SU-DHL-6 (cell line): Measurements from ENCODE around the gene HOXD9.

Experiments used
- EZH2phosphoT487 ChIP-seq: fragments of 200-600 bp; sonication (generic), shearing (Covaris generic); conservative IDR thresholded peaks from 2 replicates; pipeline ENCODE4 v1.6.1; 2018; ENCODE audit warnings: mild to moderate bottlenecking, antibody characterized with exemption, low read length, moderate library complexity, mixed read lengths
- TF ChIP-seq, protein P1 (sequence below): fragments of 200-600 bp; sonication (generic); IDR thresholded peaks from one replicate; pipeline ENCODE4 v1.5.1; 2017; ENCODE audit warnings: antibody characterized with exemption, mild to moderate bottlenecking, low read length, moderate library complexity; ENCODE audit not compliant: insufficient read depth, poor library complexity, severe bottlenecking

DNA sequence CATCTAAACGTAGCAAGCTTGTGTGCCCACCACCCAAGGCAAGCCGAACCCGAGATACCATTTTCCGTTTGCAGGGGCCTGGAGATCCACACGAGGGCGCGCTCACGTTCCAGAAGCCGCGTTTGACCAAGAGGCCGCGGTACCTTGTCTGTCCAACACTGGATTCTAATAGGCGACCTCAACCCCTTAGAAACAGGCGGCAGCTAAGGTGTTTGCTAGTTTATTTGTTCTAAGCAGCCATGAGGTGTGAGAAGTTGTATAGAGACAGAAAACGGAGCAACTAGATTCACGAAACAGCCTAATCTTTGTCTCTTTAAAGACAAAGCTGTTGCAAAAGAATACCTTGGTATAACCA is 11.2 kb upstream of the HOXD9 start:
- TF ChIP-seq, protein P1, sequence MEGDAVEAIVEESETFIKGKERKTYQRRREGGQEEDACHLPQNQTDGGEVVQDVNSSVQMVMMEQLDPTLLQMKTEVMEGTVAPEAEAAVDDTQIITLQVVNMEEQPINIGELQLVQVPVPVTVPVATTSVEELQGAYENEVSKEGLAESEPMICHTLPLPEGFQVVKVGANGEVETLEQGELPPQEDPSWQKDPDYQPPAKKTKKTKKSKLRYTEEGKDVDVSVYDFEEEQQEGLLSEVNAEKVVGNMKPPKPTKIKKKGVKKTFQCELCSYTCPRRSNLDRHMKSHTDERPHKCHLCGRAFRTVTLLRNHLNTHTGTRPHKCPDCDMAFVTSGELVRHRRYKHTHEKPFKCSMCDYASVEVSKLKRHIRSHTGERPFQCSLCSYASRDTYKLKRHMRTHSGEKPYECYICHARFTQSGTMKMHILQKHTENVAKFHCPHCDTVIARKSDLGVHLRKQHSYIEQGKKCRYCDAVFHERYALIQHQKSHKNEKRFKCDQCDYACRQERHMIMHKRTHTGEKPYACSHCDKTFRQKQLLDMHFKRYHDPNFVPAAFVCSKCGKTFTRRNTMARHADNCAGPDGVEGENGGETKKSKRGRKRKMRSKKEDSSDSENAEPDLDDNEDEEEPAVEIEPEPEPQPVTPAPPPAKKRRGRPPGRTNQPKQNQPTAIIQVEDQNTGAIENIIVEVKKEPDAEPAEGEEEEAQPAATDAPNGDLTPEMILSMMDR = no peak
- TF ChIP-seq EZH2phosphoT487 = no peak
